Colon (tissue), 2 donors: Measurements from ENCODE around the gene MIGA2.
"Not testable (repeated sequence)": the region's sequence is repeated elsewhere in the genome, so short reads cannot be mapped to it uniquely, and the experiment has no call there.

Source experiments
- FAIRE-seq: peaks from 2 replicates; lab custom pipeline; 2012; peaks lifted over from hg19 to GRCh38; lab: Jason Lieb, UNC
- donor health status: control.
- donor health status: control.

MIGA2 gene

DNA sequence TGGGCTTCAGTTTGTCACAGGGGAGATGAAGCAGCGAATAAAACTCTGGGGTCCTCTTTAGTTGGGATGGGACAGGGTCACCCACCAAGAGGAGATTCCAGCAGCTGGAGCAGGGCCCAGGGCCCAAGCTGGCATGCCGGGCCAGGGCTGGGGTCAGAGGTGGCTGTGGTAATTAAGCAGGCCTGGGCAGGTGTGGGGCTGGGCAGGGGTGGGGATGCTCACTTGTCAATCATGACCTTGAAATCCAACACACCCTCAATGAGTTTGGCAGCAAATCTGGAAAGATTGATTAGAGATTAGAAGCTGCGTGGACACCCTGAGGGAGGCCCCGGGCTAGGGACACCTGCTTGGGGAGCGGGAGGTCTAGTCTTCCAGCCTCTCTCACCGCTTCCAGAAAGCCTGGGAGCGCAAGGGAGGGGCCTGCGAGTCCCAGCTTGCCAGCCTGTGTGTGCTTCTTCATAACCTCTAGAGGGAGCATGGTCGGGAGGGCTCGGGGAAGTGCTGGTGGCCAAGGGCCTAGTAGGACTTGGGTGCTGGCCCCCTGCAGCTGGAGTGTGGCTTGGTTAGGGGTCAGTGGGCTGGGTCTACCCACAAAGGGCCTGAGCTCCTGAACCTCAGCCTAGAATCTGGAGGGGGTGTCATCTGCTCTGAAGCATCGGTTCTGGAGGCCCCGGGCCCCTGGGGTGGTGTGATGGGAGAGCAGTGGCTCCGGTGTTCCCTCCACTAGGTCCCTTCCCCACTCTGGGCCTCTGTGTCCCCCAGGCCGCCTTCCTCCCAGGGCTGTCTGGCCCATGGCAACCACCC lies 66.6 kb downstream of the MIGA2 start:
- no peak for FAIRE-seq

DNA sequence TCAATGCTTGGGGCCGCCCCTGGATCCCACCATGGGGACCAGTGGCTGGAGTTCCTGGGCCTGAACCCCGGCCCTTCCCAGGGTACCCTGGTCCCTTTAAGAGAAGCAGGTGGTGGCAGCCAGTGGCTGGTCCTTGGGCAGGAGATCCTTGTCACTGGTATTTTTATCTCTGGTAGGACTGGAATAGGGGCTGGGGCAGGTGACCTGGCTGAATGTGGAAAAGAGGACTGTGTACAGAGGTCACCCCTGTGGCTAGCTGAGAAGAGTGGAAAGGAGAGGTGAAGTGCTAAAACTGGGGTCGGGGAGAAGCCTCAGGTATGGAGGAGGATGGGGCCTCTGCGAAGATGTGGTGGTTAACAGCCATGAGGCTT lies 67.2 kb downstream of the MIGA2 start:
- no peak for FAIRE-seq

DNA sequence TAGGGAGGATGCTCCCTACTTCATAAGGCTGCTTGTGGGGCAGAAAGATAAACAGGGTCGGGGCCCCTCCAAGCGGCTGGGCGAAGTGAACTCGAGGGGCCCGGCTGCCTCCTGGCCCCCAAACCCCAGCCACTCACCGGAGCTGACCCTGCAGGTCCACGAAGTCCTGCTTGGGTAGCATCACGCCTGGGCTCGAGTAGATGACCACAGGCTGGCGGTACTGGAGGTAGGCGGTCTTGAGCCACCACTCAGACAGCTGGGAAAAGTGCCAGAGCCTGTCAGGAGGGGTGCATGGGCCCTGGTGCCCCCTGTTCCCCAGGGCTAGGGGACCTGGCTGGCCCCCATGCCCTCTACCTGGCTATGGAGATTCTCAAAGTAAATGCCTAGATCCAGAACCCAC lies 67.6 kb downstream of the MIGA2 start:
- FAIRE-seq = no peak

GRCh38 chr9:129105857-129106694 lies 69.7 kb downstream of the MIGA2 start:
- FAIRE-seq = no peak

DNA sequence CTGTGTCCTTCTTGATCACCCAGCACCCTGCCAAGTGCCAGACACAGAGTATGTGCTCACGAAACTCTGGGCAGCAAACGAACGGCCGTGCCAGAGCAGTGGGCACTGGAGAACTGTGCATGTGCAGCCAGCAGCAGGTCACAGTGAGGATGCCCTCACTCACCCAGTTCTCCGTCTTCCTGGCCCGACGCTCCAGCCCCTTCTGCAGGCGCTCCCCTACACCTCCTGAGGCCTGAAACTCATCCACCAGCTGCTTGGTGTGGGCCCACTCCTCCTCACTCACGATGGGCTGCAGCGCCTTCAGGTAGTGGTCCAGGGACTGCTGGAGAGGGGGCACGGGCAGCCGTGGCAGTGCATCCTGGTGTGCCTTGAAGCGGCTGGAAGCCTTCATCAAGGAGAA lies 71.2 kb downstream of the MIGA2 start:
- no peak for FAIRE-seq

DNA sequence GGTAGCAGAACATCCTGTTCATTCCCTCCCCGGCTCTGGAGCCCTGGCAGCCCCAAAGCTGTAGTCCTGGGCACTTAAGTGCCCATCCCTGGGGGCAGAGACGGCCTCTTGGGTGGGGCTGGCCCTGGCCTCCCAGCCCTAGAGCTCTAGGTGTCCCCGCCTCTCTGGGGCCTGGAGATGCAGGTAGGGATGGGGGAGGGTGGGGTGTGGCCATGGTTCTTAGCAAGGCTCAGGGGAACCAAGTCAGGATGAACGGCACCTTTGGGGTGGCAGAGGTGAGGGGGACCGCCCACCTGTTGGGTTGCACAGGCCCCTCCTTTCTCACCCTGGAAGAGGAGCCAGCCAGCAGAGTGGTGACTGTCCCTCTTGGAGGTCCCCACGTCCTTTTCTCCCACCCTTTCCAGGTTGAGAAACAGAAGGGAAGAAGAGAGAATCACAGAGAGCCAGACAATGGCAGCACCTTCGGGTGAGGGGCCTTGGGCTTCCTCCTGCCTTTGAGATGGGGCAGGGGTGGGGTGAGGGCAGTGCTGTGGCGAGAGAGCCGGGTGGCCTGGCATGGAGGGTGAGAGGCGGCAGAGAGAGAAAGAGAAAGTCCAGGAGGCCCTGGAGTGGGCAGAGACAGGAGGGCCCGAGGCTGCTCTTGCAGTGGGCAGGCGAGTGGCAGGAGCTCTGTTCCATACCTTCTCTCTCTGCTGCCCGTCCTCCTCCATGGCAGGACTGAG lies 71.8 kb downstream of the MIGA2 start:
- FAIRE-seq = no peak

DNA sequence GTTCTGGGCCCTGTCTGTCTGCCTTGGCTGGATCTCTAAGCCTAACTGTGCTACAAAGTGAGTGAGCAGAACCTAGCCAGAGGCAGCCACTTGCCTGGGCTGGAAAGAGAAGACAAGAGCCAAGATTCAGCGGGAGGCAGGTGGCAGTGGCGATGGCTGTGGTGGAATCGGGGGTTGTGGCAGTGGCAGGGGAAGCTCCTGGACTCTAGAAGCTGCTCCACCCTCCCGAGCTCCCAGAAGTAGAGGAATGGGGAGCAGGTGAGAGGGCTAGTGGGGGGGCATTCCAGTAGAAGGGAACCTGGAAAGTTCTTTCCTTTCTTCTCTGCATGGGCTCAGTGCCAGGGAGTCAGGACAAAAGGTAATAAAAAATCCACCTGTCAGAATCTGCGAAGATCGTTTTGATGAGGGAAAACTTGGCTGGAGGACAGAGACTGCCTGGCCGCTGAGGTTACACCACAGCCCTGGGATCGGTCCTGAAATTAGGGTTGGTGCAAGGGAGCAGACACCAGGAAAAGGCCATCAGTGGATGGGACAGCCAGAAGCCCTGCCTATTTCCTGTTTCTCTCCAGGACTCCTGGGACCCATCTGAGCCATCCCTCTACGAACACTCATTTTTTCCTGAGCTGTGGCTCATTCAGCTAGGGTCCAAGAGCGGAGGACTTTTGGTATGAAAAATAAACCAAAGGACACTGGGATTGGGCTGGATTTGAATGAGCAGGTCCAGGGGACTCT lies 72.5 kb downstream of the MIGA2 start:
- FAIRE-seq = no peak

DNA sequence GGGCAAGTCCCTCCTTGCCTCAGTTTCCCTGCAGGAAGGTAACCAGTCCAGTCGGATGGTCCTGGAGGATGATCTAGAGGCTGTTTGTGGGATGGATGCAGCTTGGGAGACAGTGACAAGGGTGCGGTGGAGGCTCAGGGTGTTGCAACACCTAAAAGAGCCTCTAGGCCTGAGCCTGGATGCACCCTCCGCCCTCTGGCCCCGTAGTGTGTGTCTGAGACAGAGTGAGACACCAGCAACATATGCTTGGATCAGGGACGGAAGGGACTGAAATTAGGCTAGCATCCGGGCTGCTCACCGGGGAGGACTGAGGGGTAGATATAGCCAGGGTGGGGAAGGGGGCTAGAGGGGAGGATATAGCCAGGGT lies 73.1 kb downstream of the MIGA2 start:
- FAIRE-seq = no peak

- no peak for FAIRE-seq
Measured at GRCh38 chr9:129109952-129110739, 73.7 kb downstream of the MIGA2 start.

DNA sequence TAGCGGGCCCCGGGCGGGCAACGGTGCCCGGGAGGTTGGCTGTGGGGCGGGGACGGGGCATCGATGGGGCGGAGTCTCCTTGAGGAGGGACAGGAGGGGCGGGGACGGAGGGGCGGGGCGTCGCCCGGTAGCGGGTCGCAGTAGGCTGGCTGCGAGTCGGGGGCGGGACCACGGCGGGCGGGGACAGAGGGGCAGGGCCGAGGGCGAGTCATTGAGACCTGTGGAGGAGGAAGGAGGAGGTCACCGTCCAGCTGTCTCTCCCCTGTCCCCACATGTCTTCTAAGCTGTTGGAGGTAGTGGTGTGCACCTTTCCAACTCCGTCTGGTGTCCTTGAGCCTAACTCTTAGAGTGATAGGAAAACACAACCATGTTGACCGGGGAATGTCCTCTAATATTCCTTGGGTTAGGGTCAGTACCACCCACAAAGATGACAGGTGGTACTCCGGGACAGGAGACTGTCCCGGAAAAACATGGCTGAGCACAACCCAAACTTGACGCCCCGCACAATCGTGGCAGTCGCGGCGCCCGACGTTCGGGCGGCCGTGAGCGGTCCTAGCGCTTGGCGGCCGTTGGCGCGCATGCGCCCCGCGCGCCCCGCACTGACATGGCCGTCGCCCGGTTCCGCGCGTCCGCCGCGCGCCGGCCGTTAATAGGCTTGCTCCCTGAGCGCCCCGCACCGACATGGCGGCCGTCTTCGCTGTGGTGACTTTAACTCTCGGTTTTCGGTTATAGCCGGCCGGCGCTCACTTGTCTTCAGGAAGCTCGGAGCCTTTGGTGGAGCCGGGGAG lies 74.5 kb downstream of the MIGA2 start, which contains the start of the genes CRAT and PTPA:
Gene CRAT, minus strand, starts transcription at position 54 of the 788 bp plus-strand sequence. CDS start 284 bp downstream, outside the sequence.
Gene PTPA, plus strand, starts transcription at position 676 of the 788 bp plus-strand sequence. CDS start 186 bp downstream, outside the sequence.
- FAIRE-seq = no peak

DNA sequence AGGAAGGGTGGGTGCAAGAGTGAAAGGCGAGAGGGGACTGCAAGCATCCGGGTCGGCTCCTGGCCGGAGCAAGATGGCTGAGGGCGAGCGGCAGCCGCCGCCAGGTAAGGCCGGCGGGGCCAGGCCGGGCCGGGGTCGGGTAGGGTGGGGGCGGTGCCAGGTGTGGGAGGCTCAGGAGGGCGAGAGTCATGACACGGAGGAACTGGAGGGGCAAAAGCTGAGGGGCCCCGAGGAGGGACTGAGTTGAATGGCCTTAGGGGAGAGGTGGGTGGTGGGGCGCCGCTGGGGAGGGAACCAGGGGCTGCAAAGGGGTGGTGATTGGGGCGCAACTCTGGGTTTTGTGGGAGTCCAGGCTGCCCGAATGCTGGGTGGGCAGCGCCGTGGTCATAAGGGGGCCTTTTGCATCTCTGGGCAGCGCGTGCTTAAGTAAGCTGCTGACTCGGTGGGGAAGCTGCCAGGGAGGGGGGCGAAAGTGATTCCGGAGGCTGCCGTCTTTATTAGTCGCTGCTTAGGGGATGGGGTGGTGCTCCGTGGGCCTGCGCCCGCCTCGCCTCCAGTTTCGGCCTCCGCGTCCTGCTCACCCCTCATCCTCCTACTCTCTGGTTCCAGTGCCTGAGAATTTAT lies 75.2 kb downstream of the MIGA2 start:
- FAIRE-seq = no peak

DNA sequence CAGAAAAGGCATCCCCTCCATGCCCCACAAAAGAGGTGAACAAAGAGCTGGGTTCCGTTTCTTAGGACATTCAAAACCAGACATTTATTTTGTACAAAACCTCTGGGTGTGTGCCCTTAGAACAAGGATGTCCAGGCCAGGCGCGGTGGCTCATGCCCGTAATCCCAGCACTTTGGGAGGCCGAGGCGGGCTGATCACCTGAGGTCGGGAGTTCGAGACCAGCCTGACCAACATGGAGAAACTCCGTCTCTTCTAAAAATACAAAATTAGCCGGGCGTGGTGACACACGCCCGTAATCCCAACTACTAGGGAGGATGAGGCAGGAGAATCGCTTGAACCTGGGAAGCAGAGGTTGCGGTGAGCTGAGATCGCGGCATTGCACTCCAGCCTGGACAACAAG lies 76.1 kb downstream of the MIGA2 start:
- not testable (repeated sequence) for FAIRE-seq

DNA sequence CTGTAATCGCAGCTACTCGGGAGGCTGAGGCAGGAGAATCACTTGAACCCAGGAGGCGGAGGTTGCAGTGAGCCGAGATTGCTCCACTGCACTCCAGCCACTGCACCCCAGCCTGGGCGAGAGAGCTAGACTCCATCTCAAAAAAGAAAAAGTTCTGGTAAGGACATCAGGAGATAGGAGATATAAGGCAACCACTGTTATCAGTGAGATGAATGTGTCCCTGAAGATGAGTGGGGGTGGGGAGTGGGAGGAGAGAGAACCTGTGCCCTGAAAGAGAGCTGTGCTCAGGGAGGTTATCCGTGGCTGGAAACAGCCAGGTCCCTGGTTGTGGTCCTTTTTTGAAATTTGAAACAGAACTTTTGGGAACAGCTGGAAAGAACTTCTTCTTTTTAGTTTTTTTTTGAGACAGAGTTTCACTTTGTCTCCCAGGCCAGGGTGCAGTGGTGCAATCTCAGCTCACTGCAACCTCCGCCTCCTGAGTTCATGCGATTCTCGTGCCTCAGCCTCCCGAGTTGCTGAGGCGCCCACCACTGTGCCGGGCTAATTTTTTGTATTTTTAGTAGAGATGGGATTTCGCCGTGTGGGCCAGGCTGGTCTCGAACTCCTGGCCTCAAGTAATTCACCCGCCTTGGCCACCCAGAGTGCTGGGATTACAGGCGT lies 77.3 kb downstream of the MIGA2 start:
- FAIRE-seq = no peak

DNA sequence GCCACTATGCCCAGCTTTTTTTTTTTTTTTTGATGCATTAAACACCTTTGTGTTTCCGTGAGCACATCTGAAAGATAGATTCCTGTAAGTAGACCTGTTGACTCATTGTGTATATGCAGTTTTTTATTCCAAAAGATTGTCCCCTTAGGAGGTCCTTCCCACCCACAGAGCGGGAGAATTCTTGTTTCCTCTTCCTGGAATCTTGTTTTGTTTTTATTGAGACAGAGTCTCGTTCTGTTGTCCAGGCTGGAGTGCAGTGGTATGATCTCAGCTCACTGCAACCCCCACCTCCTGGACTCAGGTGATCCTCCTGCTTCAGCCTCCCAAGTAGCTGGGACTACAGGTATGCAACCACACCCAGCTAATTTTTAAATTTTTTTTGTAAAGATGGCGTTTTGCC lies 82.4 kb downstream of the MIGA2 start:
- FAIRE-seq = no peak

DNA sequence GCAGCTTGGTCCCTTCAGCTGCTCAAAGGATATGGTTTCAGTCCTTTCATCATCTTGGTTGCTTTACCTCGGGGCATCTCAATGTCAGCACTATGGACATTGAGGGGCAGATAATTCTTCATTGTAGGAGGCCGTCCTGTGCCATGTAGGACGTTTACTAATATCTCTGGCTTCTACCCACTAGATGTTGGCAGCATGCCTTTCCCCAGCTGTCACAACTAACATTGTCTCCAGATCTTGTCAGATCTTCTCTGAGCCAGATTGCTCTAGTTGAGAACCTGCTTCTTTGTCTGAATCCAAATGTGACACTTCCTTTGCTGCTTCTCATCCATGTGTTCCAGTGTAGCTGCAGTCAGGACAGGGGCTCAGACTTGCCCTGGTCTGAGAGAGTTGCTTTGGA lies 85.1 kb downstream of the MIGA2 start:
- FAIRE-seq = no peak
